HG02571 (cell line): ENCODE results near the gene TTC38.

ENCODE experiments used
- ATAC-seq: cut with Tn5 transposase; IDR thresholded peaks from one replicate; pipeline ENCODE4 v1.9.1; 2021; ENCODE audit warnings: mild to moderate bottlenecking, moderate library complexity; ENCODE audit not compliant: unreplicated experiment

Gene TTC38

DNA sequence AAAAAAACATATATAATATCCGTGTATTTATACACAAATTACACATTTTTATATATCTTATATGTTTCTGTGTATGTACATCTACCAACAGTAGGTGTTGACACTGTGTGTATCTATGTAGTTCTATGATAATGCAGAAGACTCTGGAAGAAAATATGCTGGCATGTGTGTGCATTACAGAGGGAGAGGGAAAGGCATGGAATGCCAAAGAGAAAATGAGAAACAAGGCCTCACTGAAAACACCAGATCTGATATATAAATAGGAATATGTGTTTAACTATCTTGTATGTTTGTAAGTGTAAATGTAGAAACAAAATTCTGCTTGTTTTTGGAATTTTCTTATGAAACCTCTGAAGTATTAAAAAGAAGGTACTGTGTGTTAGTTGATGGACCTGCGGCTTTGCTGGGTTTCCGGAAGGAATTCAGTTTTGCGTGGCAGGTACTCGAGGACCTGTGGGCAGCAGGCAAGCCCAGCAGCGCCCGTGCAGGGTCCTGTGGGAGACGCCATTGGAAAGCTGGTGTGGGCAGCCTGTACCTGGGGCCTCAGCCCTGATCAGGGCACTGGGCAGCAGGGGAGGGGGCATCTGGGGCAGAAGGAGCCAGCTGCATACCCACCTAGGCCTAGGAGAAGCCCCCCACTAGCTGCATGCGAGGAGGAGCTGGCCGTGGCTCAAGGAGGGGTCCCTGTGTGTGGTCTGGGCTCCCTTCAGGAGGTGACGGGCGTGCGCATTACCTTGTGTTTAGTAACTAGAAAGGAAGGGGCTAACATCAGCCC is 60.1 kb downstream of the TTC38 start:
- no peak for ATAC-seq

DNA sequence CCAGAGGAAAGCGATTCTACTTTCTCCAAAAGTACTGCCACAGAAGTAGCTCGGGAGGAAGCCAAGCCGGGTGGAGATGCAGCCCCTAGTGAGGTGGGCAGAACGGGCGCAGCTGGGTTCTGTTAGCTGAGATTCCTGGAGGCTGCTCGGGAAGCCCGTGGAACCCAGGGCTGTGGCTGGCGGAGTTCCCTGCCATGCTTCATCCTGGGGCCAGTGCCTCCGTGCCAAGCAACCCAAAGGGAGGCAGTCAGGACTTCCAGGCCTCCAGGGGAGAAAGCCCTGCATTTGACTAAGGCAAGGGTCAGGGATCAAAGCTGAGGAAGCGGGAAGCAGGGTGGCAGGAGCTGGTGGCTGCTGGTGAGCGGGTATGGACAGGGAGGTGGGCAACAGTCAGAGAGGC is 61.0 kb downstream of the TTC38 start:
- ATAC-seq = no peak

DNA sequence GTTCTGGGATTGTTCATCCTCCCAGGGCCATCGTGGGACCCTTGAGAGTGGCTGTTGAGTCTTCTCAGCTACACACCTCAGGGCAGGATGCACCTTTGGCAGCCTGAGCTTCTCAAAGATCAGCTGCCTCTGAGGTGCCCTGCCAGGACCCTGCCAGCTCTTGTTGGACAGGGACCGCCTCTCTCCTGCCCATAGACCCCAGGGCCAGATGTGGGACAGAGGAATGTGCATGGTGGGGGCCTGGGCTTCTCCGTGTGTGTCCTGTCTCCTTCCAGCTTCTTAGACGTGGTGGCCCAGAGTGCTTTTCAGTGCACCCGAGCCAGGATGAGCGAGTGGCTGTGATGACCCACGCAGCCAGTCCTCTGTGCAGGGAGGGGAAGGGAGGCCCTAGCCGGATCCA is 61.8 kb downstream of the TTC38 start:
- ATAC-seq = no peak

DNA sequence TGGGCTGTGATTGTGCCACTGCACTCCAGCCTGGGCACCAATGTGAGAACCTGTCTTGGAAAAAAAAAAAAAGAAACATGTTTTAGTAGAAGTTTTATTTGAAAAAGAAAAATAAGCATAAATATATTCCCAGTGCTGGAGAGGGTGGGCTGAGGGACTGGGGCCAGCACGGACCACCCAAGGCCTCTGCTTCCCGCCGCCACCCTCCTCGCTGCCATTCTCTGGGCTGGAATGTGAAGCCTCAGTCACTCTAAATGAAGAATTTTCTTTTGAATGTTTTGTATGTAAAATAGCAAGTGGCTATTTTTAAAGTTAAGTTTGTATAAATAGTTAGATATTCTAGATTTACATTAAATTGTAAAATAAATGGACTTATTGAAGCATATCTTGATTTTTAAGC is 62.6 kb downstream of the TTC38 start:
- ATAC-seq = no peak

DNA sequence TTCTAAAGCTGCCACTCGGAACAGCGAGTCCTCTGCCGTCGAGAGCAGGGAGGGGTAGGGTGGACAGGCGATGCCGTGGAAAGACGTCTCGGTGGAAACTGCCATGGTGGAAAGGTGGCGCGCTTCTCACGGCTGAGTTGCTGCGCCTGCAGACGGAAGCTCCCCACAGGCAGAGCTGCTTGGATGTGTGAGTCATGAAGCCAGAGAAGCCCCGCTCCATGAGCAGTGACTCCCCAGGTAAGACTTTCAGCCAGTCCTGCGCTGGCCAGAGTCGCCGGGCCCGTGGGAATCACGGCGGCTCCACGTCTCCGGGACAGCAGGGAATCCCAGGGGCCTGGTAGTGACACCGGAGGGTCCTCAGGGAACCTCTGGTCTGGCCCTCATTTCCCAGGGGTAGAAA is 63.7 kb downstream of the TTC38 start:
- no peak for ATAC-seq

DNA sequence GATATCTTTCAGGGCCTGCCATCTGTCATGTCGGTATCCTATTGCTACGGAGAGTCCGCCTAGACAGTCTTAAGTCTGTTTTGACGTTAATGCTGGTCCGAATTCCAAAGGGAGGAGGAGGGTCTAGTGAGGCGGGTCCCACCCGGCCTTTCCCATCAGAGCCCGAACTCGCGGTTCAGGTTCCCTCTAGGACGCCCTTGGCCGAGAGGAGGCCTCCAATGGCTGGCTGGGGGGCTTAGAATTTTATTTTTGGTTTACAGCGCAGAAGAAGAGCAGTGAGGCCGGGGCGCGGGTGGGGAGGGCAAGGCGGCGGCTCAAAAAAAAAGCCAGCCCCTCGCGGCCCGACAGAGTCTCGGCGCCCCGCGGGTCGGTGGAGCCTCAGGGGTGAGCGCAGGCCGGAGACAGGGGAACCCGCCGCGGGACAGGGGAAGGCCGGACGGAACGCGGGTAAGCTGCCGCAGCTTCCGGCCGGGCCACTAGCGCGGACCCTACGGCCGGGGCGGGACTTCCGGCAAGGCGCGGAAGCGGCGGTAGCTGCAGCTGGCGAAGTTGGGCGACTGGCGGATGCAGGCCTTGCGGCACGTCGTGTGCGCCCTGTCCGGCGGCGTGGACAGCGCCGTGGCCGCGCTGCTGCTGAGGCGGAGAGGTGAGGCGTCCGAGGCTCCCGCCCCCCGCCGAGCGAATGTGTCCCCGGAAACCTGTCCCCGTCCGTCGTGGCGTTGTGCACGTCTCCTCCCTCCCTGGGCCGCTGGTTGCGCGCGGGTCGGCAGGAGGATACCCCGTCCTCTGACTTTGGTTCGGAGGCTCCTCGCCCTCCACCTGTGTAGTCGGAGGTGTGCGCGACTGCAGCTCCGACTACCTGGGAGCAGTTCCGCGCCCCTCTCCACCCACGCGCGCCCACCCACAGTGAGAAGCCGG is 67.7 kb downstream of the TTC38 start, which contains the start of gene TRMU:
TRMU (plus strand) TSS at position 514 of the 918 bp plus-strand sequence; CDS start at position 565, 51 bp downstream.
- peak; percentile 77 for ATAC-seq

DNA sequence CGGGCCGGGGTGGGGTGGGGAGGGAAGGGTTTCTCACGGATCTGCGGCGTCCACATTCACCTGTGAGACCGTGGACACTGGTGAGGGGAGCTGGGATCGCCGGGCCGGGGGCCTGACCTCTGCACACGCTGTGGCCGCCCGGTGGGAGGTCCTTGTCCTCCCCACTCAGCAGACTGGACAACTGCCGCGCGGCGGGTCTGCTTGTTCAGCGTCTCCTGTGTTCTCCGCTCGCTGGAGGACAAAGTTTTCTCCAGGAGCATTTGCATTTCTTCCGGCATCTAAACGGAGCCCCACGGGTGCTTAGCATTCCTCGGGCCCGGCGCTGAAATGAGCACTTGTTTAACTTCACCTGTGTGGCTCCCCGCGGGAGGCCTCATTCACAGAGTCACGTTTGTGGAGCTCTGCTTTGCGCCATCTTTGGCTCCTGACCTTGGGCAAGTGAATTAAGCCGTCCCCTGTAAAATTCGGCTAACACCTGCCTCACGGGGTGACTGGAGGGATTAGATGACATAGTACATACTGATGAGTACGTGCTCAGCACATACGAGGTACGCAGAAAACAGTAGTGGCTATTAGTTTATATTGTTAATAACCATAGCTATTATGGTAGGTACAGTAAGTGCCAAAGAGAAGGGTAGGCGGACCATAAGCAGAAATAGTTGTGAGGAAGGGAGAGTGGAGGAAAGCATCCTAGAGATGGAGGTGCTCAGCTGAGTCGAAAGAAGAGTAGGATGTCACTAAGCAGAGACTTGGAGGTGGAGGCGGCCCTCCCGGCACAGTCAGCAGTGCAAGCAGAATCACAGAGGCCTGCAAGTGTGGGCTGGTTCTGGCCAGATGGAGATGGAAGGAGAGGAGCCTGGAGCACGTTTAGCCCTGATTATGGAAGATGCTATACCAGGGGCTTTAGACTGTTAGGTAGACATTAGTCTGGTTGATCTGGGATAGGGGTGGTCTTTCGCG is 68.6 kb downstream of the TTC38 start:
- ATAC-seq = no peak

DNA sequence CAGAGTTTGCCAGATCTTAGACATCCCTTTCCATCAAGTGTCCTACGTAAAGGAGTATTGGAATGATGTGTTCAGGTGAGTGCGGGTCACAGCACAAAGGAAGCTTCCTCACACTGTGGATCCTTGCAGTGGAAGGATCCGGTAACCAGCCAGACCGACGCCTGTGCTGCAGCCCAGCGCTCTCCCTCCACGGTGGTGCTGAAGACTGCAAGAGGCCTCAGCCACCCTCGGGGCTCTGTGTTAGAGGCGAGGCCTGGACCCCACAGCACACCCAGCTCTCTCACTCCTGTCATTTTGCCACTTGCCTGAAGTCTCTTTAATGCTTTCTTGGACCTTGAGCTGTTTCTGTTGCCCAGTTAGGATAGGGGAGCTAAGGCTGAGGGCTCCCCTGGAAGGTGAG is 70.1 kb downstream of the TTC38 start:
- ATAC-seq = no peak

DNA sequence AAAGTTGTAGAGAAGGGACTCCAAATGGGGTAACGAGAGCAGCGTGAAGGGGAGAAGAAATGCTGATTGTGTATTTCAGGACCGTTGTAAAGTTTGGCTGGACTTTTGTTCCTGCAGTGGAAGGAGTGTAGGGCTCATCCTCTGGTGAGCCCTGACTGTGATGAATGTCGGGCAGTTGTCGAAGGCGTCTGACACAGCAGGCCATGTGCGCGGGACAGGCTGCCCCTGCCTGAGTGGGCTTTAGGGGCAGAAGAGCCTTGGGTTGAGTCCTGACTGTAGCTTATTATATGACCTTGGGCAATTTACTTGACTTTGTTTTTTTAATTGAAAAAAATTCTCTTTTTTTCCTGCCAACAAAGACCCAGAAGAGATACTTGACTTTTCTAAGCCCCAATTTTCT is 70.8 kb downstream of the TTC38 start:
- ATAC-seq = no peak

DNA sequence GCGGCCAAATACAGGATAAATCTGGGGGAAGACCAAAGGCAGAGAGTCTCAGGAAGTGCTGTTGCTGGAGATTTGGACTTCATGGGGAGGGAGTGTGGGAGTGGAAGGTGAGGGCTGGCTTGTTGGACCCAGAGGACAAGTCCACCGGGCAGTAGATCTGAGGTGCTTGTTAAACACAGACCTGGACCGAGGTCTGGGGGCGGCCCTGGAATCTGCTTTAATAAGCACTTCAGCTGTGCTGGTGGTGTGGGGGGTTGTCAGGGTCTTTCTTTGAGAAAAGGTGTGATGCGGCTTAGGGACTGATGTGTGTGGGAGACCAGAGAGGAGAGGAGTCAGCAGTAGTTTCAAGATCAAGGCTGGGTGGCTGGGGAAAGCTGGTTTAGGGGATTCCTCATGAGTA is 72.1 kb downstream of the TTC38 start:
- ATAC-seq = no peak

DNA sequence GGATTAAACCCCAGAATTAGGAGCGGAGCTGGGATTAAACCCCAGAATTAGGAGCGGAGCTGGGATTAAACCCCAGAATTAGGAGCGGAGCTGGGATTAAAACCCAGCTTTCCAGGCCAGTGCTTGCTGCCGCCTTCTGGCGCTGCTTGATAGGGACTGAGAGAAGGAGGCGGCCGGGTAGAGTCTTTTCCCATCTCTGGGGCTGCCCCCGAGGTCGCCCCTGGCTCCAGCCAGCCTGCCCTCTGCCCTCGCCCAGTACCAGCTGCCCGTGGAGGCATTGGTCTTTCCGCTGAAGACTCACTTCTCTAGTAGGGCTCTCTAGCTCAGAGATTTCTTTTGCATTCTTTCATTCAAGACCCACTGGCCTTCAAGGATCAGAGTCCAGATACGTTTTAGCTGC is 72.9 kb downstream of the TTC38 start:
- no peak for ATAC-seq
